ENCODE results near the gene DDX41.

DNA sequence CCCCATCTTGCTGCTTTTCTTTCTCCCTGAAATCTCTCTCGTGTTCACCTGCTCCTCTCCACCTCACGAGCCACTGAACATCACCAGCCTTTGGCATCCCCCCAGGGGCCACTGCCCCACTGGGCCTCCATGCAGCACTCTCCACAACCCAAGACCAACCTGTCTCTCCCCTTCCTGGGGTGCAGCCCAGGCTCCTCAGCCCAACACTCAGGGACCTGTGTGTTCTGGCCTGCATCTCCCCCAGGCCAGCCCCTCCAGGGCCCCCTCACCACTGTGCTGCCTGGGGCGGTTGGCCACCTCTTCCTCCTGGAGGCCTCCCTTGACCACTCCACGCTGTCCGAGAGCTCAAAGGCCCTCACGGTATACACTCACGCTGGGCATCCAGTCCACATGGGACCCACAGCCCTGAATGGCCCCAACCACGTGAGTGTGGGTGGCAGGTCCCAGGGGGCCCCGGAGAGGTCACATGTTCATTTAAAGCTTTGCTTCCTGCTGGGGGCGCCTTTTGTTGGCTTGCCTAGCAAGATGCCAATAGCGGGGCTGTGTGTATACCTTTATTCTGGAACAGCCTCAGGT is 6.7 kb downstream of the DDX41 start:
- TF ChIP-seq, protein P1, sequence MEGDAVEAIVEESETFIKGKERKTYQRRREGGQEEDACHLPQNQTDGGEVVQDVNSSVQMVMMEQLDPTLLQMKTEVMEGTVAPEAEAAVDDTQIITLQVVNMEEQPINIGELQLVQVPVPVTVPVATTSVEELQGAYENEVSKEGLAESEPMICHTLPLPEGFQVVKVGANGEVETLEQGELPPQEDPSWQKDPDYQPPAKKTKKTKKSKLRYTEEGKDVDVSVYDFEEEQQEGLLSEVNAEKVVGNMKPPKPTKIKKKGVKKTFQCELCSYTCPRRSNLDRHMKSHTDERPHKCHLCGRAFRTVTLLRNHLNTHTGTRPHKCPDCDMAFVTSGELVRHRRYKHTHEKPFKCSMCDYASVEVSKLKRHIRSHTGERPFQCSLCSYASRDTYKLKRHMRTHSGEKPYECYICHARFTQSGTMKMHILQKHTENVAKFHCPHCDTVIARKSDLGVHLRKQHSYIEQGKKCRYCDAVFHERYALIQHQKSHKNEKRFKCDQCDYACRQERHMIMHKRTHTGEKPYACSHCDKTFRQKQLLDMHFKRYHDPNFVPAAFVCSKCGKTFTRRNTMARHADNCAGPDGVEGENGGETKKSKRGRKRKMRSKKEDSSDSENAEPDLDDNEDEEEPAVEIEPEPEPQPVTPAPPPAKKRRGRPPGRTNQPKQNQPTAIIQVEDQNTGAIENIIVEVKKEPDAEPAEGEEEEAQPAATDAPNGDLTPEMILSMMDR (IDR thresholded peaks at IDR 0.05; ENCODE audit: insufficient read depth, low read length): no peak
- no peak for TF ChIP-seq POLR2AphosphoS5 (IDR thresholded peaks at IDR 0.05; ENCODE audit: low read depth)
- TF ChIP-seq, protein P2, sequence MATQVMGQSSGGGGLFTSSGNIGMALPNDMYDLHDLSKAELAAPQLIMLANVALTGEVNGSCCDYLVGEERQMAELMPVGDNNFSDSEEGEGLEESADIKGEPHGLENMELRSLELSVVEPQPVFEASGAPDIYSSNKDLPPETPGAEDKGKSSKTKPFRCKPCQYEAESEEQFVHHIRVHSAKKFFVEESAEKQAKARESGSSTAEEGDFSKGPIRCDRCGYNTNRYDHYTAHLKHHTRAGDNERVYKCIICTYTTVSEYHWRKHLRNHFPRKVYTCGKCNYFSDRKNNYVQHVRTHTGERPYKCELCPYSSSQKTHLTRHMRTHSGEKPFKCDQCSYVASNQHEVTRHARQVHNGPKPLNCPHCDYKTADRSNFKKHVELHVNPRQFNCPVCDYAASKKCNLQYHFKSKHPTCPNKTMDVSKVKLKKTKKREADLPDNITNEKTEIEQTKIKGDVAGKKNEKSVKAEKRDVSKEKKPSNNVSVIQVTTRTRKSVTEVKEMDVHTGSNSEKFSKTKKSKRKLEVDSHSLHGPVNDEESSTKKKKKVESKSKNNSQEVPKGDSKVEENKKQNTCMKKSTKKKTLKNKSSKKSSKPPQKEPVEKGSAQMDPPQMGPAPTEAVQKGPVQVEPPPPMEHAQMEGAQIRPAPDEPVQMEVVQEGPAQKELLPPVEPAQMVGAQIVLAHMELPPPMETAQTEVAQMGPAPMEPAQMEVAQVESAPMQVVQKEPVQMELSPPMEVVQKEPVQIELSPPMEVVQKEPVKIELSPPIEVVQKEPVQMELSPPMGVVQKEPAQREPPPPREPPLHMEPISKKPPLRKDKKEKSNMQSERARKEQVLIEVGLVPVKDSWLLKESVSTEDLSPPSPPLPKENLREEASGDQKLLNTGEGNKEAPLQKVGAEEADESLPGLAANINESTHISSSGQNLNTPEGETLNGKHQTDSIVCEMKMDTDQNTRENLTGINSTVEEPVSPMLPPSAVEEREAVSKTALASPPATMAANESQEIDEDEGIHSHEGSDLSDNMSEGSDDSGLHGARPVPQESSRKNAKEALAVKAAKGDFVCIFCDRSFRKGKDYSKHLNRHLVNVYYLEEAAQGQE (IDR thresholded peaks at IDR 0.05; ENCODE audit: insufficient replicate concordance, low read depth): no peak
- no peak for TF ChIP-seq GABPA (IDR thresholded peaks at IDR 0.05; ENCODE audit: low read depth)
- no peak for TF ChIP-seq SPI1 (IDR thresholded peaks at IDR 0.05; ENCODE audit: borderline replicate concordance, low read depth)
